ENCODE data around the gene TMUB1. TPM values are rescaled to one million over a fixed set of nuclear protein-coding genes. Genes with fewer than 3 reads are reported as not detected.
A peak's percentile ranks its signal among the peaks of the same experiment; 100 is the strongest.

TMUB1 gene
- total and polyA plus RNA-seq, 9 of the 15 experiments (the other 6 are each of a cell fraction or from before 2014, with no cell fraction given), result 0.14 to 241 (median 74.1) TPM

GRCh38 chr7:151080522-151081169 lies 2.6 kb downstream of the TMUB1 start, which contains the start of gene FASTK (continued):
- TF ChIP-seq ZNF318 (IDR thresholded peaks at IDR 0.05; ENCODE audit: borderline replicate concordance in 1 of 2, low read depth in 1 of 2) (no peak), RBM34 (IDR thresholded peaks at IDR 0.05; ENCODE audit: borderline replicate concordance, insufficient read depth, low read length) (no peak; the same call in 1 of the 2 replicates), RBM22 (IDR thresholded peaks at IDR 0.05; ENCODE audit: low read depth, low read length, poor library complexity, severe bottlenecking) (peak; percentile 73), NR0B1 (IDR thresholded peaks at IDR 0.05; ENCODE audit: partially characterized antibody) (no peak), BCLAF1 (IDR thresholded peaks at IDR 0.05; ENCODE audit: borderline replicate concordance in 1 of 2, control insufficient read depth in 1 of 2, low read depth in 2 of 2, low read length in 1 of 2) (0 out of 4 replicates have a peak, but pooled peaks of 1 of the 2 experiments have one; percentile 39), ZNF644 (tag; IDR thresholded peaks at IDR 0.05; ENCODE audit: low read depth) (peak; percentile 83; the same call in 1 of the 2 replicates), KLF16 (IDR thresholded peaks at IDR 0.05) (no peak), USF2 (CRISPR knock-in tag; IDR thresholded peaks at IDR 0.05) (no peak), MEF2A (IDR thresholded peaks at IDR 0.05; ENCODE audit: control insufficient read depth, low read depth, low read length) (no peak), MAX (CRISPR knock-in tag; IDR thresholded peaks at IDR 0.05) (no peak), ZNF274 (IDR thresholded peaks at IDR 0.05; ENCODE audit: borderline replicate concordance, low read depth, low read length) (peak; percentile 50; the same call in 1 of the 2 replicates)

Measured in K562 (cell line).